HCT116 (cell line): Measurements from ENCODE around the gene GABARAP. TPM values are rescaled to one million over a fixed set of nuclear protein-coding genes. Genes with fewer than 3 reads are reported as not detected.
A peak's percentile ranks its signal among the peaks of the same experiment; 100 is the strongest.

Source experiments
- ATAC-seq: fragments of 200-7000 bp; cut with Tn5 transposase; 2 replicates; pipeline ENCODE4 v1.9.1; 2020; ENCODE audit warnings: mild to moderate bottlenecking, moderate library complexity
- BruUV-seq: library from RNA; stranded (reverse); fragments of 400-500 nt; replicated peaks from 2 replicates; lab custom pipeline; 2021; lab: Mats Ljungman, UMichigan
- CTCF ChIA-PET: fragments of 300-600 bp; sonication (Branson Sonifier 250); formaldehyde crosslinking; loops from one replicate; lab custom pipeline; 2021; ENCODE audit warnings: antibody characterized with exemption; lab: Charles Lee
- POLR2A ChIA-PET: fragments of 300-600, 350-600 bp; sonication (Branson Sonifier 250); formaldehyde crosslinking; loops from one replicate; lab custom pipeline; 2021; ENCODE audit warnings: antibody characterized with exemption; lab: Charles Lee
- RAD21 ChIA-PET, 2 experiments: fragments of 300-600 bp; sonication (Branson Sonifier 250); formaldehyde crosslinking; loops; one replicate each; lab custom pipeline; 2023; ENCODE audit warnings: low total read pairs in 2 of 2; ENCODE audit not compliant: uncharacterized antibody in 2 of 2, unreplicated experiment in 2 of 2, low non-redundant PET in 1 of 2; lab: Charles Lee
- DNase-seq: peaks from one replicate; pipeline ENCODE4 v3.0.0-alpha.2; 2010; ENCODE audit warnings: low read depth, low spot score
- H2AFZ ChIP-seq: fragments of 200-600 bp; shearing (Covaris generic), sonication (generic); 2 replicates; pipeline ENCODE4 v1.6.1; 2017; ENCODE audit warnings: low read depth, mixed run types, mixed read lengths, antibody characterized with exemption, low read length; ENCODE audit not compliant: poor library complexity, severe bottlenecking
- H3K27ac ChIP-seq: 2 replicates; pipeline ENCODE4 v1.5.1; 2012; ENCODE audit warnings: low read depth, low read length
- H3K27me3 ChIP-seq: fragments of 200-600 bp; sonication (generic); 2 replicates; pipeline ENCODE4 v1.6.1; 2016; ENCODE audit warnings: mixed run types, low read length, mixed read lengths; ENCODE audit not compliant: insufficient read depth
- H3K36me3 ChIP-seq, 2 experiments: fragments of 200-500 bp in 1 of 2; fragments of 200-600 bp in 1 of 2; sonication (Bioruptor generic) in 1 of 2; sonication (generic) in 1 of 2; 2 replicates each; pipeline versions ENCODE4 v1.5.1 to v1.6.1; 2014 to 2016; ENCODE audit warnings: low read length in 2 of 2, inconsistent platforms in 1 of 2, mixed read lengths in 1 of 2, mixed run types in 1 of 2; ENCODE audit not compliant: insufficient read depth in 2 of 2, control insufficient read depth in 1 of 2
- H3K4me1 ChIP-seq, 2 experiments: fragments of 200-600 bp in 1 of 2; sonication (generic) in 1 of 2; 2 replicates each; pipeline versions ENCODE4 v1.5.1 to v1.6.1; 2012 to 2017; ENCODE audit warnings: low read length in 2 of 2, inconsistent platforms in 1 of 2, mild to moderate bottlenecking in 1 of 2, mixed read lengths in 1 of 2, mixed run types in 1 of 2, moderate library complexity in 1 of 2; ENCODE audit not compliant: insufficient read depth in 2 of 2, control insufficient read depth in 1 of 2
- H3K4me2 ChIP-seq: fragments of 200-600 bp; sonication (generic); 2 replicates; pipeline ENCODE4 v1.6.1; 2017; ENCODE audit warnings: mixed run types, low read length, mixed read lengths
- H3K4me3 ChIP-seq, 2 experiments: fragments of 200-600 bp in 1 of 2; sonication (generic) in 1 of 2; replicated peaks in 1 of 2; 2 replicates each; pipeline ENCODE4 v1.5.1; 2011 to 2016; ENCODE audit warnings: low read length in 2 of 2, control low read depth in 1 of 2, low read depth in 1 of 2, mild to moderate bottlenecking in 1 of 2, mixed read lengths in 1 of 2, mixed run types in 1 of 2
- H3K79me2 ChIP-seq: fragments of 200-600 bp; sonication (generic); 2 replicates; pipeline ENCODE4 v1.6.1; 2017; ENCODE audit warnings: mild to moderate bottlenecking, mixed run types, low read length, moderate library complexity, mixed read lengths; ENCODE audit not compliant: insufficient read depth
- H3K9ac ChIP-seq: fragments of 200-600 bp; sonication (generic); 2 replicates; pipeline ENCODE4 v1.6.1; 2016; ENCODE audit warnings: low read length, mixed read lengths
- H3K9me2 ChIP-seq: fragments of 200-600 bp; sonication (generic), shearing (Covaris generic); 2 replicates; pipeline ENCODE4 v1.6.1; 2017; ENCODE audit warnings: mixed run types, mild to moderate bottlenecking, moderate library complexity; ENCODE audit not compliant: insufficient read depth
- H3K9me3 ChIP-seq, 2 experiments: fragments of 200-500 bp in 1 of 2; fragments of 200-600 bp in 1 of 2; sonication (Bioruptor generic) in 1 of 2; sonication (generic) in 1 of 2; 2 replicates each; pipeline ENCODE4 v1.6.1; 2014 to 2017; ENCODE audit warnings: low read length in 2 of 2, mixed read lengths in 2 of 2, inconsistent platforms in 1 of 2, low read depth in 1 of 2, mild to moderate bottlenecking in 1 of 2, mixed run types in 1 of 2, moderate library complexity in 1 of 2; ENCODE audit not compliant: control insufficient read depth in 1 of 2, insufficient read depth in 1 of 2
- H4K20me1 ChIP-seq: fragments of 200-600 bp; sonication (generic), shearing (Covaris generic); 2 replicates; pipeline ENCODE4 v1.6.1; 2017; ENCODE audit warnings: mixed run types, mild to moderate bottlenecking, moderate library complexity; ENCODE audit not compliant: insufficient read depth
- CBX3 ChIP-seq: IDR thresholded peaks from 2 replicates; pipeline ENCODE4 v1.6.1; 2012; ENCODE audit warnings: low read depth
- EGR1 ChIP-seq: IDR thresholded peaks from 2 replicates; pipeline ENCODE4 v1.6.1; 2012; ENCODE audit warnings: low read depth
- EZH2 ChIP-seq: fragments of 200-600 bp; sonication (generic); IDR thresholded peaks from 2 replicates; pipeline ENCODE4 v1.6.1; 2017; ENCODE audit warnings: antibody characterized with exemption, mixed run types
- EZH2phosphoT487 ChIP-seq: fragments of 200-600 bp; IDR thresholded peaks from 2 replicates; pipeline ENCODE4 v1.6.1; 2018; ENCODE audit warnings: antibody characterized with exemption, borderline replicate concordance
- FOSL1 ChIP-seq: IDR thresholded peaks from 2 replicates; pipeline ENCODE4 v1.6.1; 2012; ENCODE audit warnings: low read depth
- POLR2A ChIP-seq: IDR thresholded peaks from 2 replicates; pipeline ENCODE4 v1.7.0; 2011; ENCODE audit warnings: borderline replicate concordance; ENCODE audit not compliant: insufficient read depth, insufficient read length; ENCODE audit errors: extremely low read depth
- SIN3A ChIP-seq: IDR thresholded peaks from 2 replicates; pipeline ENCODE4 v1.6.1; 2012; ENCODE audit warnings: low read depth
- SP1 ChIP-seq: IDR thresholded peaks from 2 replicates; pipeline ENCODE4 v1.6.1; 2012; ENCODE audit warnings: low read depth
- TCF7L2 ChIP-seq: IDR thresholded peaks from 2 replicates; pipeline ENCODE4 v1.7.0; 2011; ENCODE audit warnings: borderline replicate concordance, inconsistent platforms; ENCODE audit not compliant: insufficient read depth, insufficient read length; ENCODE audit errors: extremely low read depth
- YY1 ChIP-seq: IDR thresholded peaks from 2 replicates; pipeline ENCODE4 v1.6.1; 2011; ENCODE audit warnings: low read length, low read depth, moderate library complexity, mild to moderate bottlenecking; ENCODE audit not compliant: insufficient replicate concordance; ENCODE audit errors: extremely low read depth
- ZFX ChIP-seq: fragments of 450-650 bp; IDR thresholded peaks from 2 replicates; pipeline ENCODE4 v1.6.1; 2017
- intact Hi-C: fragments of 100-400 bp; cut with micrococcal nuclease; formaldehyde crosslinking; loops from 2 replicates; pipeline ENCODE4 v1.10.0; 2022
- total RNA-seq: library from RNA; stranded (reverse); gene quantifications from one replicate; pipeline ENCODE4 v1.2.1, GENCODE V29; 2021; ENCODE audit not compliant: unreplicated experiment
- TF ChIP-seq, protein P1 (sequence below): IDR thresholded peaks from 2 replicates; pipeline ENCODE4 v1.6.1; 2012; ENCODE audit warnings: low read depth

GABARAP gene
- total RNA-seq, 1 experiment from 2014 or later, result 287 TPM

DNA sequence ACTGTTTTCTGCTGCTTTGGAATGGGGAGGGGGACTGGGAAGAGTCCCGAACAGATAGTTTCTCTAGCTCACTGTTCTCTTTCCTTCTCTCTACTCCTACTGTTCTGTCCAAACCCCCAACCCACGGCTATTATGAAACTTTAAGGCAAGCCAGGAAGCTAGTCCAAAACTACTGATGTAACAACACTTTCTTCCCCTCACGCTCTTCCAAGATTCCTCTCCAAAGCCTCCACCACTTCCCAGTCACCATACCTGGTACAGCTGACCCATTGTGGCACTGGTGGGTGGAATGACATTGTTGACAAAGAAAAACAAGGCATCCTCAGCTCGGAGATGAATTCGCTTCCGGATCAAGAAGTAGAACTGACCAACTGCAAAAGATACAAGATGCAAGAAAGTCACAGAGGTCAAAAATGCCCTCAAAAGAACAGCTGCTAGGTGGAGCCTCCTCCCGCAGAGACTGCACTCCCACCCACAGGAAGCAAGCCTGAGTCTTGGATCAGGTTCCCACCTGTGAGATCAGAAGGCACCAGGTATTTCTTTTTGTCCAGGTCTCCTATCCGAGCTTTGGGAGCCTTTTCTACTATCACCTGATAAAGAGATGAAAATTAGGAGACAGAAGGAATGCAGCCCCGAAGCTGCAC is 1.0 kb downstream of the GABARAP start:
- DNase-seq, result no peak
- BruUV-seq, result no TSS peak
- Histone ChIP-seq H3K4me3 (peak overlapping the region; percentile 93 to 97), H4K20me1 (no peaks in the 10 kb centered on the region), H3K4me2 (peak overlapping the region; percentile 79), H3K27me3 (no peaks in the 10 kb centered on the region), H3K9ac (peak overlapping the region; percentile 85), H3K4me1 (peaks cover 27 to 47% of the 10 kb centered on the region in 2 experiments), H3K79me2 (peaks cover 49% of the 10 kb centered on the region)
- POLR2A ChIA-PET, result interaction anchor here (1.1 to 2.9 kb wide), 6 partner anchors 10 to 88 kb away, joined by 3 to 13 read pairs (median 6); partner anchors contain the start of genes ACADVL, CTDNEP1, DLG4 and ELP5
- TF ChIP-seq EZH2 (no peak), ZFX (no peak), SIN3A (no peak), EGR1 (no peak), EZH2phosphoT487 (no peak), YY1 (no peak), CBX3 (no peak), POLR2A (no peak), FOSL1 (no peak), SP1 (no peak), TCF7L2 (no peak)
- TF ChIP-seq, protein P1, sequence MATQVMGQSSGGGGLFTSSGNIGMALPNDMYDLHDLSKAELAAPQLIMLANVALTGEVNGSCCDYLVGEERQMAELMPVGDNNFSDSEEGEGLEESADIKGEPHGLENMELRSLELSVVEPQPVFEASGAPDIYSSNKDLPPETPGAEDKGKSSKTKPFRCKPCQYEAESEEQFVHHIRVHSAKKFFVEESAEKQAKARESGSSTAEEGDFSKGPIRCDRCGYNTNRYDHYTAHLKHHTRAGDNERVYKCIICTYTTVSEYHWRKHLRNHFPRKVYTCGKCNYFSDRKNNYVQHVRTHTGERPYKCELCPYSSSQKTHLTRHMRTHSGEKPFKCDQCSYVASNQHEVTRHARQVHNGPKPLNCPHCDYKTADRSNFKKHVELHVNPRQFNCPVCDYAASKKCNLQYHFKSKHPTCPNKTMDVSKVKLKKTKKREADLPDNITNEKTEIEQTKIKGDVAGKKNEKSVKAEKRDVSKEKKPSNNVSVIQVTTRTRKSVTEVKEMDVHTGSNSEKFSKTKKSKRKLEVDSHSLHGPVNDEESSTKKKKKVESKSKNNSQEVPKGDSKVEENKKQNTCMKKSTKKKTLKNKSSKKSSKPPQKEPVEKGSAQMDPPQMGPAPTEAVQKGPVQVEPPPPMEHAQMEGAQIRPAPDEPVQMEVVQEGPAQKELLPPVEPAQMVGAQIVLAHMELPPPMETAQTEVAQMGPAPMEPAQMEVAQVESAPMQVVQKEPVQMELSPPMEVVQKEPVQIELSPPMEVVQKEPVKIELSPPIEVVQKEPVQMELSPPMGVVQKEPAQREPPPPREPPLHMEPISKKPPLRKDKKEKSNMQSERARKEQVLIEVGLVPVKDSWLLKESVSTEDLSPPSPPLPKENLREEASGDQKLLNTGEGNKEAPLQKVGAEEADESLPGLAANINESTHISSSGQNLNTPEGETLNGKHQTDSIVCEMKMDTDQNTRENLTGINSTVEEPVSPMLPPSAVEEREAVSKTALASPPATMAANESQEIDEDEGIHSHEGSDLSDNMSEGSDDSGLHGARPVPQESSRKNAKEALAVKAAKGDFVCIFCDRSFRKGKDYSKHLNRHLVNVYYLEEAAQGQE, result no peak
- TF ChIP-seq, all 23 proteins: peak for 0
- no peaks in the 10 kb centered on the region for H3K9me2 ChIP-seq
- CTCF ChIA-PET, result interaction anchor here (0.9 to 1.6 kb wide), 2 partner anchors 21 to 196 kb away, joined by 3 to 4 read pairs; no protein-coding TSS in a partner anchor
- ATAC-seq, result no peak
- H3K36me3 ChIP-seq, result peaks cover 22 to 37% of the 10 kb centered on the region in 2 experiments; a peak in 3 of 4 replicates
- intact Hi-C loops, result no loop called here
- H3K27ac ChIP-seq, result peak overlapping the region; percentile 92
- RAD21 ChIA-PET, result interaction anchor here in 1 of 2 experiments (1.3 kb wide), 1 partner anchor 20 kb away, joined by 5 read pairs; no protein-coding TSS in a partner anchor
- H2AFZ ChIP-seq, result no peak overlapping the region
- H3K9me3 ChIP-seq, result no peaks in the 10 kb centered on the region
